Aorta (tissue), 5 donors: ENCODE data around the gene PRR5L. TPM values are rescaled to one million over a fixed set of nuclear protein-coding genes. Genes with fewer than 3 reads are reported as not detected.

Experiments used
- ATAC-seq: fragments of 200-7000 bp; cut with Tn5 transposase; one replicate; pipeline ENCODE4 v1.9.1; 2022; ENCODE audit warnings: moderate library complexity; ENCODE audit not compliant: low FRiP score
- DNase-seq, 2 donors: peaks; one replicate each; pipeline ENCODE4 v3.0.0-alpha.2; 2020
- H3K27ac ChIP-seq, 2 donors: one replicate each; pipeline ENCODE4 v1.5.1; 2013; ENCODE audit warnings: low read length in 2 of 2, mild to moderate bottlenecking in 2 of 2, moderate library complexity in 2 of 2, control low read depth in 1 of 2, inconsistent platforms in 1 of 2, low read depth in 1 of 2
- H3K27me3 ChIP-seq, 2 donors: one replicate each; pipeline ENCODE4 v1.6.1; 2013; ENCODE audit warnings: control low read depth in 1 of 2, low read length in 1 of 2, mild to moderate bottlenecking in 1 of 2, moderate library complexity in 1 of 2; ENCODE audit not compliant: insufficient read depth in 2 of 2, control insufficient read depth in 1 of 2
- H3K36me3 ChIP-seq, 2 donors: one replicate each; pipeline ENCODE4 v1.6.1; 2013; ENCODE audit warnings: control low read depth in 1 of 2, low read length in 1 of 2, mild to moderate bottlenecking in 1 of 2; ENCODE audit not compliant: insufficient read depth in 2 of 2, control insufficient read depth in 1 of 2
- H3K4me1 ChIP-seq, 2 donors: one replicate each; pipeline ENCODE4 v1.6.1; 2013; ENCODE audit warnings: low read length in 2 of 2, control low read depth in 1 of 2, mild to moderate bottlenecking in 1 of 2, moderate library complexity in 1 of 2; ENCODE audit not compliant: insufficient read depth in 2 of 2, control insufficient read depth in 1 of 2
- H3K4me3 ChIP-seq, 2 donors: one replicate each; pipeline ENCODE4 v1.5.1; 2013; ENCODE audit warnings: low read length in 2 of 2, control low read depth in 1 of 2, mild to moderate bottlenecking in 1 of 2
- H3K9me3 ChIP-seq: one replicate; pipeline ENCODE4 v1.6.1; 2013; ENCODE audit warnings: mild to moderate bottlenecking, low read length; ENCODE audit not compliant: control insufficient read depth
- WGBS, 2 donors: extraction: QIAGEN DNeasy Blood & Tissue Kit; methylation state at CpG; one replicate each; pipeline ENCODE4 v1.1.7; 2013; 5-methylcytosine and 5-hydroxymethylcytosine counted together
- intact Hi-C, 2 donors: fragments of 100-400 bp; cut with DNase I; formaldehyde crosslinking; loops; one replicate each; pipeline versions ENCODE4 v1.14.2 to v1.15.0; 2022
- polyA plus RNA-seq, 2 donors: library from polyadenylated mRNA; stranded (reverse); fragments of 200-250 nt; gene quantifications; one replicate each; pipeline ENCODE4 v1.2.3, GENCODE V29; 2013
- total RNA-seq, 2 donors: library from RNA; stranded (reverse); fragmentation: NEBNext Ultra II Directional; extraction: Animal tissue kit (Norgen Biotek cat#: 25700); gene quantifications; one replicate each; pipeline ENCODE4 v1.2.1, GENCODE V29; 2021
- donor health status: healthy with polysubstance abuse.
- donor health status: Bipolar disorder and iron deficiency.
- donor health status: DM: no; HTN: no; CAD: no.
- donor health status: DM: no; HTN: no; CAD: no.
- donor health status: DM: yes; HTN: yes; CAD: no.

Gene PRR5L
- total and polyA plus RNA-seq, 4 donors: 3.3 to 15.3 (median 5.4) TPM

DNA sequence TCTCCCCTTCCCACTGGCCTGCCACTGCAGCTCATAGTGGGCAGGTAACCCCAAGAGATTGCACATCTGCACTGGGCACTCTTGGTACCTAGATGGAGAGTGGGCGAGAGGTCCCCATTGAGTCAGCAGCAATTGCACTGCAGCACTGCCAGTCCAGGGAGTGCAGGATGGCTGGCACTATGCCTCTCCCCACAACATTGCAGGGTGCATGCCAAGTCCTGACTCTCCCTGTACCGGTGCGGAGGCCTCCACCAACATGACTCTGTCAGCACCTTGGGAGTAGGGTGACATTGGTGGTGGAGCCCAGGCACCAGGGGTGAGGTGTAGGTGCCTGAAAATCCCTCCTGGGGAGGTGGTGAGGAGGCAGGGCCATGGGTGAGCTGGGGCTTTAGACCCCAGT is 131.8 kb downstream of the PRR5L start:
- 26 to 35% methylated on average over 3 of the region's 3 CpGs for WGBS, 2 donors

GRCh38 chr11:36431429-36432092 is 135.5 kb downstream of the PRR5L start:
- WGBS, 2 donors: 85 to 87% methylated on average over 11 of the region's 11 CpGs
- Histone ChIP-seq H3K4me1 (no peaks in the 10 kb centered on the region), H3K27ac (no peak overlapping the region), H3K9me3 (no peaks in the 10 kb centered on the region), H3K36me3 (no peaks in the 10 kb centered on the region), H3K27me3 (no peaks in the 10 kb centered on the region), H3K4me3 (no peak overlapping the region)
- DNase-seq: peak in 1 of 2 donors; percentile 63
- ATAC-seq: peak; percentile 67
- intact Hi-C loops: no loop called here

More for the DNA sequence above, 131.8 kb downstream of the PRR5L start:
- Histone ChIP-seq H3K4me3 (no peak overlapping the region), H3K36me3 (no peaks in the 10 kb centered on the region), H3K4me1 (no peaks in the 10 kb centered on the region), H3K27me3 (no peaks in the 10 kb centered on the region), H3K9me3 (no peaks in the 10 kb centered on the region), H3K27ac (no peak overlapping the region)
- DNase-seq: no peak
- no peak for ATAC-seq
- intact Hi-C loops: no loop called here

GRCh38 chr11:36432093-36432469 is 136.0 kb downstream of the PRR5L start:
- DNase-seq (no peak), ATAC-seq (no peak)
- no peaks in the 10 kb centered on the region for H3K27me3 ChIP-seq
- no peak overlapping the region for H3K27ac ChIP-seq
- intact Hi-C loops: no loop called here
- H3K9me3 ChIP-seq: no peaks in the 10 kb centered on the region
- no peaks in the 10 kb centered on the region for H3K4me1 ChIP-seq
- WGBS, 2 donors: 93 to 95% methylated on average over 2 of the region's 2 CpGs
- no peak overlapping the region for H3K4me3 ChIP-seq
- H3K36me3 ChIP-seq: no peaks in the 10 kb centered on the region

GRCh38 chr11:36432738-36433137 is 136.7 kb downstream of the PRR5L start:
- intact Hi-C loops: no loop called here
- H3K4me1 ChIP-seq: no peaks in the 10 kb centered on the region
- no peak for ATAC-seq
- WGBS, 2 donors: 93 to 96% methylated on average over 4 of the region's 4 CpGs
- DNase-seq: no peak
- H3K9me3 ChIP-seq: no peaks in the 10 kb centered on the region
- no peaks in the 10 kb centered on the region for H3K36me3 ChIP-seq
- no peaks in the 10 kb centered on the region for H3K27me3 ChIP-seq
- H3K4me3 ChIP-seq: no peak overlapping the region
- H3K27ac ChIP-seq: no peak overlapping the region

DNA sequence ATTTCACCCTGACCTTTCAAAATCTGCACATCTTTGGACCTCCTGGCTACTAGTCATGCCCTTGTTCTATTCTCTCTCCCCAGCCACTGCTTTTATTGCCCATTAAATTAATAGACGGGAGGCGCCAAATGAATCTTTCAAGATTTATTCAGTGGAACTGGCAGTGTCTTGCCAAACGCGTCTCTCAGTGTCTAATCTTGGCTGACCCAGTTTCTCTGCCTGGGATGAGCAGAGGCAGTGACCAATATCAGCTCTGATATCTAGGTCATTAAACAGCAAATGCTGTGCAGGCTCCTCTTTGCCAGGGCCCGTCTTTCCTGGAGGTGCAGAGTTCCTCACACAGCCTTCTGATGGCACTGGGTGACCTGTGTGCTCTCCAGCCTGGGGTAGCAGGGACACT is 140.0 kb downstream of the PRR5L start:
- H3K9me3 ChIP-seq: no peaks in the 10 kb centered on the region
- no peaks in the 10 kb centered on the region for H3K27me3 ChIP-seq
- H3K36me3 ChIP-seq: no peaks in the 10 kb centered on the region
- ATAC-seq: no peak
- no peak for DNase-seq
- intact Hi-C loops: no loop called here
- no peaks in the 10 kb centered on the region for H3K4me1 ChIP-seq
- no peak overlapping the region for H3K27ac ChIP-seq
- H3K4me3 ChIP-seq: no peak overlapping the region
- WGBS, 2 donors: 92% methylated on average over 5 of the region's 5 CpGs

GRCh38 chr11:36436589-36436988 is 140.5 kb downstream of the PRR5L start:
- no peaks in the 10 kb centered on the region for H3K36me3 ChIP-seq
- no peak for ATAC-seq
- 97 to 99% methylated on average over 2 of the region's 2 CpGs for WGBS, 2 donors

GRCh38 chr11:36437413-36437812 is 141.3 kb downstream of the PRR5L start:
- intact Hi-C loops: no loop called here
- H3K9me3 ChIP-seq: no peaks in the 10 kb centered on the region
- DNase-seq: no peak
- 94 to 95% methylated on average over 3 of the region's 3 CpGs for WGBS, 2 donors
- H3K27me3 ChIP-seq: no peaks in the 10 kb centered on the region
- H3K27ac ChIP-seq: no peak overlapping the region
- no peak overlapping the region for H3K4me3 ChIP-seq
- H3K4me1 ChIP-seq: no peaks in the 10 kb centered on the region
- no peaks in the 10 kb centered on the region for H3K36me3 ChIP-seq
- ATAC-seq: no peak

More at GRCh38 chr11:36436589-36436988, 140.5 kb downstream of the PRR5L start:
- no peak for DNase-seq
- intact Hi-C loops: no loop called here
- Histone ChIP-seq H3K4me1 (no peaks in the 10 kb centered on the region), H3K4me3 (no peak overlapping the region), H3K27me3 (no peaks in the 10 kb centered on the region), H3K27ac (no peak overlapping the region), H3K9me3 (no peaks in the 10 kb centered on the region)

DNA sequence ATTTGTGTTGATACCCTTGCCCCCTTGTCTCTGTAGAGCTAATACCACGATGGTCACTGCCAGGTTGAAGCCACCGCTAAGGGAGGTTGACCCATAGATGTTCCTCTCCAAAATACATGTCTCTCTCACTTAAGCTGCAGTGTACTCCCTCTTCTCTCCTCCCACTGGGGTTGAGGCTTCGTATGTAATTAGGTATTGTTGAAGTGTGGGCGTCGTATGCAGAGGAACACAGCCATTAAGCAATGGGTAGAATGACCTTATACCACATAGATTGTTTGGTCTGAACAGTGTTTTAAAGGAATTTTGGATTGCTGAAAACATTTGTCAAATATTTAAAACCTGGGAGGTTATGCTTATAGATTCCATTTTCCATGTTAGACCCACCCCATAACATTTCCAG is 142.0 kb downstream of the PRR5L start:
- Histone ChIP-seq H3K4me1 (no peaks in the 10 kb centered on the region), H3K27me3 (no peaks in the 10 kb centered on the region), H3K36me3 (no peaks in the 10 kb centered on the region), H3K27ac (no peak overlapping the region), H3K9me3 (no peaks in the 10 kb centered on the region), H3K4me3 (no peak overlapping the region)
- intact Hi-C loops: no loop called here
- 96 to 97% methylated on average over 5 of the region's 5 CpGs for WGBS, 2 donors
- no peak for ATAC-seq
- no peak for DNase-seq

- Histone ChIP-seq H3K9me3 (no peaks in the 10 kb centered on the region), H3K4me1 (no peaks in the 10 kb centered on the region), H3K36me3 (no peaks in the 10 kb centered on the region), H3K27me3 (no peaks in the 10 kb centered on the region), H3K27ac (no peak overlapping the region), H3K4me3 (no peak overlapping the region)
- no peak for DNase-seq
- intact Hi-C loops: no loop called here
- WGBS, 2 donors: 87 to 91% methylated on average over 2 of the region's 2 CpGs
- no peak for ATAC-seq
Observed at GRCh38 chr11:36441610-36442208, 145.6 kb downstream of the PRR5L start.
